ENCODE data around the gene CDC123.

GRCh38 chr10:12191715-12192114 is 4.3 kb upstream of the CDC123 start:
- TF ChIP-seq EZH2 (IDR thresholded peaks at IDR 0.05; ENCODE audit: low read depth, unreplicated experiment) (no peak), CTCF (conservative IDR thresholded peaks at IDR 0.05; ENCODE audit: low read depth in 2 of 2) (no peak), POLR2AphosphoS5 (IDR thresholded peaks at IDR 0.05; ENCODE audit: low read depth) (no peak), EZH2phosphoT487 (IDR thresholded peaks at IDR 0.05; ENCODE audit: unreplicated experiment) (no peak), CREB1 (CRISPR knock-in tag; IDR thresholded peaks at IDR 0.05; ENCODE audit: low read depth) (no peak), JUNB (IDR thresholded peaks at IDR 0.05; ENCODE audit: unreplicated experiment) (no peak), REST (IDR thresholded peaks at IDR 0.05; ENCODE audit: unreplicated experiment) (no peak), ETS1 (IDR thresholded peaks at IDR 0.05) (no peak), ZNF331 (CRISPR knock-in tag; IDR thresholded peaks at IDR 0.05; ENCODE audit: low read depth) (no peak), ZNF114 (CRISPR knock-in tag; IDR thresholded peaks at IDR 0.05) (no peak)

Data from GM23338 (cell line).